IMR-90 (cell line): ENCODE measurements around the gene BCL2. TPM values are rescaled to one million over a fixed set of nuclear protein-coding genes. Genes with fewer than 3 reads are reported as not detected.

ENCODE experiments used
- ATAC-seq: fragments of 200-7000 bp; cut with Tn5 transposase; 2 replicates; pipeline ENCODE4 v1.9.1; 2020; ENCODE audit warnings: low read depth, mild to moderate bottlenecking, moderate library complexity
- BruUV-seq: library from RNA; stranded (reverse); fragments of 400-500 nt; replicated peaks from 2 replicates; lab custom pipeline; 2021; lab: Mats Ljungman, UMichigan
- CTCF ChIA-PET: fragments of 300-600 bp; formaldehyde crosslinking; extraction: SDS; loops from one replicate; lab custom pipeline; 2021; ENCODE audit warnings: antibody characterized with exemption; lab: Yijun Ruan, JAX
- POLR2A ChIA-PET: fragments of 300-600 bp; sonication (Branson Sonifier 250); formaldehyde crosslinking; loops from one replicate; lab custom pipeline; 2022; ENCODE audit warnings: antibody characterized with exemption; ENCODE audit not compliant: unreplicated experiment; lab: Charles Lee
- DNase-seq: peaks from one replicate; pipeline ENCODE4 v3.0.0; 2013
- H2AFZ ChIP-seq: replicated peaks from 2 replicates; pipeline ENCODE3; 2013; ENCODE audit warnings: low read length, mild to moderate bottlenecking; ENCODE audit not compliant: poor library complexity
- H2AK5ac ChIP-seq: 2 replicates; pipeline ENCODE4 v1.6.1; 2013; ENCODE audit warnings: low read depth, low read length, inconsistent platforms
- H2AK9ac ChIP-seq: replicated peaks from 2 replicates; pipeline ENCODE3; 2013; ENCODE audit warnings: mild to moderate bottlenecking, low read depth, low read length, moderate library complexity; ENCODE audit not compliant: poor library complexity
- H2BK120ac ChIP-seq: 2 replicates; pipeline ENCODE4 v1.6.1; 2013; ENCODE audit warnings: low read depth, low read length, inconsistent platforms
- H2BK15ac ChIP-seq: 3 replicates; pipeline ENCODE4 v1.6.1; 2013; ENCODE audit warnings: low read depth, low read length, inconsistent platforms
- H2BK20ac ChIP-seq: 2 replicates; pipeline ENCODE4 v1.6.1; 2013; ENCODE audit warnings: low read depth, mild to moderate bottlenecking, inconsistent platforms, low read length, moderate library complexity
- H2BK5ac ChIP-seq: 2 replicates; pipeline ENCODE4 v1.6.1; 2013; ENCODE audit warnings: mild to moderate bottlenecking, low read depth, low read length, inconsistent platforms; ENCODE audit not compliant: poor library complexity, severe bottlenecking
- H3K14ac ChIP-seq: replicated peaks from 2 replicates; pipeline ENCODE4 v1.6.1; 2013; ENCODE audit warnings: low read depth, low read length, inconsistent platforms
- H3K18ac ChIP-seq: 2 replicates; pipeline ENCODE4 v1.6.1; 2013; ENCODE audit warnings: low read depth, low read length, control low read depth
- H3K23ac ChIP-seq: 2 replicates; pipeline ENCODE4 v1.6.1; 2013; ENCODE audit warnings: low read depth, low read length, inconsistent platforms
- H3K27ac ChIP-seq: 2 replicates; pipeline ENCODE4 v1.5.1; 2013; ENCODE audit warnings: mild to moderate bottlenecking, control low read depth, low read length; ENCODE audit not compliant: insufficient read depth
- H3K27me3 ChIP-seq: 2 replicates; pipeline ENCODE4 v1.6.1; 2013; ENCODE audit warnings: low read length; ENCODE audit not compliant: control insufficient read depth, insufficient read depth
- H3K36me3 ChIP-seq: 2 replicates; pipeline ENCODE4 v1.6.1; 2013; ENCODE audit warnings: low read length, mixed read lengths; ENCODE audit not compliant: control insufficient read depth, insufficient read depth
- H3K4ac ChIP-seq: 2 replicates; pipeline ENCODE4 v1.6.1; 2013; ENCODE audit warnings: low read depth, low read length, inconsistent platforms
- H3K4me1 ChIP-seq: 2 replicates; pipeline ENCODE4 v1.6.1; 2013; ENCODE audit warnings: low read length, mixed read lengths; ENCODE audit not compliant: control insufficient read depth, insufficient read depth
- H3K4me2 ChIP-seq: 2 replicates; pipeline ENCODE4 v1.6.1; 2013; ENCODE audit warnings: low read depth, mild to moderate bottlenecking, control low read depth, low read length, moderate library complexity
- H3K4me3 ChIP-seq: 2 replicates; pipeline ENCODE4 v1.5.1; 2013; ENCODE audit warnings: low read depth, mild to moderate bottlenecking, control low read depth, low read length, moderate library complexity; ENCODE audit not compliant: insufficient read depth
- H3K56ac ChIP-seq: 2 replicates; pipeline ENCODE4 v1.6.1; 2013; ENCODE audit warnings: low read length, inconsistent platforms; ENCODE audit not compliant: insufficient read depth; ENCODE audit errors: extremely low read depth
- H3K79me1 ChIP-seq, 2 experiments: 2 replicates each; pipeline ENCODE4 v1.6.1; 2013; ENCODE audit warnings: low read length in 2 of 2, inconsistent platforms in 1 of 2, low read depth in 1 of 2
- H3K9ac ChIP-seq: 2 replicates; pipeline ENCODE4 v1.6.1; 2013; ENCODE audit warnings: low read depth, low read length, control low read depth
- H3K9me1 ChIP-seq: 2 replicates; pipeline ENCODE4 v1.6.1; 2013; ENCODE audit warnings: low read length, inconsistent platforms; ENCODE audit not compliant: insufficient read depth
- H3K9me3 ChIP-seq: 2 replicates; pipeline ENCODE4 v1.6.1; 2013; ENCODE audit warnings: low read length; ENCODE audit not compliant: control insufficient read depth, insufficient read depth
- H4K20me1 ChIP-seq: 2 replicates; pipeline ENCODE4 v1.6.1; 2013; ENCODE audit warnings: low read length, inconsistent platforms; ENCODE audit not compliant: insufficient read depth
- H4K5ac ChIP-seq: 2 replicates; pipeline ENCODE4 v1.6.1; 2013; ENCODE audit warnings: mild to moderate bottlenecking, low read depth, low read length, control low read depth
- H4K8ac ChIP-seq, 2 experiments: 2 replicates each; pipeline ENCODE4 v1.6.1; 2013; ENCODE audit warnings: low read depth in 2 of 2, low read length in 2 of 2, control low read depth in 1 of 2, inconsistent platforms in 1 of 2
- H4K91ac ChIP-seq: 2 replicates; pipeline ENCODE4 v1.6.1; 2013; ENCODE audit warnings: low read depth, low read length, inconsistent platforms; ENCODE audit not compliant: insufficient read depth
- CEBPB ChIP-seq: IDR thresholded peaks from 2 replicates; pipeline ENCODE4 v1.6.1; 2012; ENCODE audit warnings: low read depth, low read length, improper control_type of control experiment
- CHD1 ChIP-seq: IDR thresholded peaks from 2 replicates; pipeline ENCODE4 v1.6.1; 2012; ENCODE audit warnings: low read depth, low read length, improper control_type of control experiment
- FOS ChIP-seq: fragments of 150-350 bp; IDR thresholded peaks from 2 replicates; pipeline ENCODE4 v1.6.1; 2016; ENCODE audit warnings: low read depth, low read length
- WGBS, 2 experiments: methylation state at CpG; one replicate each; pipeline versions ENCODE4 v1.1.5 to v1.1.7; 2013; ENCODE audit warnings: missing lambda C conversion rate in 2 of 2; ENCODE audit not compliant: insufficient read length in 1 of 2; ENCODE audit errors: extremely low coverage in 2 of 2; 5-methylcytosine and 5-hydroxymethylcytosine counted together
- dilution Hi-C: fragments of 300-500 bp; cut with HindIII; formaldehyde crosslinking; loops from one replicate; pipeline ENCODE4 v1.14.3; 2018; ENCODE audit warnings: low sequenced_read_pairs; ENCODE audit not compliant: unreplicated experiment
- in situ Hi-C: fragments of 300-500 bp; cut with MboI; formaldehyde crosslinking; loops from 3 replicates; pipeline ENCODE4 v1.14.3; 2019; ENCODE audit warnings: low sequenced_read_pairs, inconsistent platforms, mixed read lengths
- intact Hi-C: fragments of 100-400 bp; cut with micrococcal nuclease; formaldehyde crosslinking; loops from 2 replicates; pipeline ENCODE4 v1.10.0; 2022
- polyA plus RNA-seq, 3 experiments: library from polyadenylated mRNA; depleted of rRNA; stranded (reverse); fragments of >200 nt; gene quantifications; 2 replicates each; pipeline ENCODE4 v1.2.3, GENCODE V29; 2012; ENCODE audit warnings: low replicate concordance in 1 of 3
- total RNA-seq: library from RNA; depleted of rRNA; stranded (reverse); fragments of >200 nt; gene quantifications from 2 replicates; pipeline ENCODE4 v1.2.3, GENCODE V29; 2012

The BCL2 gene
- total and polyA plus RNA-seq, 2 of the 4 experiments (the other 2 are of a cell fraction) = 0.24 to 0.54 TPM

- Histone ChIP-seq H2BK20ac (no peak overlapping the region), H4K20me1 (no peaks in the 10 kb centered on the region), H3K23ac (no peak overlapping the region), H2BK15ac (no peak overlapping the region), H3K79me1 (no peaks in the 10 kb centered on the region), H4K8ac (no peak overlapping the region), H3K9me1 (no peaks in the 10 kb centered on the region; the same call in 1 of the 2 replicates), H2AFZ (no peak overlapping the region), H2AK9ac (no peak overlapping the region), H4K5ac (no peak overlapping the region), H3K14ac (no peak overlapping the region), H3K4ac (no peak overlapping the region), H3K4me3 (no peak overlapping the region), H2AK5ac (no peak overlapping the region), H3K9ac (no peak overlapping the region), H4K91ac (no peak overlapping the region), H3K27ac (no peak overlapping the region), H3K4me1 (no peaks in the 10 kb centered on the region; the same call in 1 of the 2 replicates), H2BK120ac (no peak overlapping the region), H3K9me3 (no peaks in the 10 kb centered on the region), H3K18ac (no peak overlapping the region), H3K56ac (no peak overlapping the region), H3K36me3 (no peaks in the 10 kb centered on the region), H3K27me3 (peaks cover 42% of the 10 kb centered on the region), H3K4me2 (no peak overlapping the region), H2BK5ac (no peak overlapping the region)
- ATAC-seq = no peak
- BruUV-seq = no TSS peak
- TF ChIP-seq FOS (no peak), CHD1 (no peak), CEBPB (no peak)
- no peak for DNase-seq
- ChIA-PET CTCF (no interaction called here), POLR2A (no interaction called here)
- 20% methylated on average over 1 of the region's 5 CpGs; no CpG with 5 or more reads in 1 of the 2 experiments for WGBS, 2 experiments
- intact Hi-C loops = no loop called here
- in situ Hi-C loops = no loop called here
- dilution Hi-C loops = no loop called here
These were observed 137.2 kb downstream of the BCL2 start for GRCh38 chr18:63182310-63182772.
